A673 (cell line): ENCODE data around the gene TACC2.

Experiments
- EZH2 ChIP-seq: fragments of 200-600 bp; sonication (generic); IDR thresholded peaks from 2 replicates; pipeline ENCODE4 v1.6.1; 2017; ENCODE audit warnings: borderline replicate concordance, low read depth, mild to moderate bottlenecking, mixed read lengths, antibody characterized with exemption, low read length; ENCODE audit not compliant: poor library complexity, severe bottlenecking
- TF ChIP-seq, protein P1 (sequence below): fragments of 300-800, 200-600 bp; sonication (generic); conservative IDR thresholded peaks from 2 replicates; pipeline ENCODE4 v1.5.1; 2017; ENCODE audit warnings: low read depth, mild to moderate bottlenecking, antibody characterized with exemption, low read length, moderate library complexity, mixed read lengths

DNA sequence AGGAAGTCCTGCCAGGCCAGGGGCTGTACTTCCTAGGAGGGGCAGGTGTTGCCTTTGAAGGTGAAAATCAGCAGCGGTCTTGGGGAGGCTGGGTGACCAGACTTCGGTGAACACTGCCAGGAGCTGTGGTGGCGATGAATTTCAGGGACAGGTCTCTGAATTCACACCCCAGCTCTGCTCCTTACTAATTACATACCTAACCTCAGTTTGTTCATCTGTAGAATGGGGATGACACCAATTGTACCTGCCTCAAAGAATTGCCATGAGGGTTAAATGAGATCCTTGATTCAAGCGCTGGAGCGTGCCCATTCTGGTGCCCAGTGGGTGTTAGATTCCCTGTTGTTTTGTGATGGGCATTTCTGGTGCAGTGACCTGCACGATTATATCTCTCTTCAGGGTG is 102.8 kb downstream of the TACC2 start:
- TF ChIP-seq, protein P1, sequence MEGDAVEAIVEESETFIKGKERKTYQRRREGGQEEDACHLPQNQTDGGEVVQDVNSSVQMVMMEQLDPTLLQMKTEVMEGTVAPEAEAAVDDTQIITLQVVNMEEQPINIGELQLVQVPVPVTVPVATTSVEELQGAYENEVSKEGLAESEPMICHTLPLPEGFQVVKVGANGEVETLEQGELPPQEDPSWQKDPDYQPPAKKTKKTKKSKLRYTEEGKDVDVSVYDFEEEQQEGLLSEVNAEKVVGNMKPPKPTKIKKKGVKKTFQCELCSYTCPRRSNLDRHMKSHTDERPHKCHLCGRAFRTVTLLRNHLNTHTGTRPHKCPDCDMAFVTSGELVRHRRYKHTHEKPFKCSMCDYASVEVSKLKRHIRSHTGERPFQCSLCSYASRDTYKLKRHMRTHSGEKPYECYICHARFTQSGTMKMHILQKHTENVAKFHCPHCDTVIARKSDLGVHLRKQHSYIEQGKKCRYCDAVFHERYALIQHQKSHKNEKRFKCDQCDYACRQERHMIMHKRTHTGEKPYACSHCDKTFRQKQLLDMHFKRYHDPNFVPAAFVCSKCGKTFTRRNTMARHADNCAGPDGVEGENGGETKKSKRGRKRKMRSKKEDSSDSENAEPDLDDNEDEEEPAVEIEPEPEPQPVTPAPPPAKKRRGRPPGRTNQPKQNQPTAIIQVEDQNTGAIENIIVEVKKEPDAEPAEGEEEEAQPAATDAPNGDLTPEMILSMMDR: no peak
- TF ChIP-seq EZH2: no peak
